ENCODE results near the gene LOXHD1.

The LOXHD1 gene

DNA sequence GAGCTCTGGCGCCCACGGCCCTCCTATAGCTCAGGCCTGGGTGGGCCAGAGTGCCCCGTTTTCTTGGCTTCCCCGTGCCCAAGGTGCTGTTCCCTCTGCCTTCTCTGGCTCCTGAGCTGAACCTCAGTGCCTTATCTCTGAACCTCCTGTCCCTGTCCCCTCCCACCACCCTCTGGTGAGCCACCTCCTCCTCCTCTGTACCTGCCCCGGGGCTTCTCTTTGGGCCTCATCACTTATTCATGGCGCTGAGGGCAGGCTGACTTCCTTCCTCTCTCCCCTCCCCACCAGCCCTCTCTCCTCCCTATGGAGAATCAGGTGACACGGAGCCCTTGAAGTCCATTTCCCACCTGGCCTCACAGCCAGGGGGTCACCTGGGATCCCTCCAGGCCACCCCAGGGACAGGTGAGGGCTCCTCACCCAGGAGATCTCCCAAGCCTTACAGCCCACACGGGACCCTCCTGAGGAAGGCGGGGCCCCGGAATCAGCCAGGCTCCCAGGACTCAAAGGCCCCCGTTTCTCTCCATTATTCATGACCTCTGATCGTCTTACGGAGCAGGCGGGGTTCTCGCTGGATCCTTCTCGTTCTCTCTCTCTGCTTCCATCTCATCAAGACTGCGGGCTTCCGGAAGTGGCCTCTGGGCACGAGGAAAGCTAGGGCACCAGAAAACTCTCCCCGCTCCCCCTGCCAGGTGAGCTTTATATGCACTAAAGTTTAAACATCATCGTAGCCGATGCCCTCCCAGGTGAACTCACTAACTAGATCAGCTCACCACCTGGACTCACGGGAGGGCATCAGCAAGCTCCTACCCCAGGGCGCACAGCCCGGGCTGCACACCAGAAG is at the start of gene LOXHD1:
TSS of gene LOXHD1 (minus strand) at position 106 of the 841 bp plus-strand sequence. CDS start 187 bp downstream, outside the sequence.
- DNase-seq (ENCODE audit: low read depth), result no peak
- no peak within 1 kb of the TSS for H3K4me3 ChIP-seq (ENCODE audit: low read length)
- no peak for TF ChIP-seq CTCF (conservative IDR thresholded peaks at IDR 0.05; ENCODE audit: low read length)

DNA sequence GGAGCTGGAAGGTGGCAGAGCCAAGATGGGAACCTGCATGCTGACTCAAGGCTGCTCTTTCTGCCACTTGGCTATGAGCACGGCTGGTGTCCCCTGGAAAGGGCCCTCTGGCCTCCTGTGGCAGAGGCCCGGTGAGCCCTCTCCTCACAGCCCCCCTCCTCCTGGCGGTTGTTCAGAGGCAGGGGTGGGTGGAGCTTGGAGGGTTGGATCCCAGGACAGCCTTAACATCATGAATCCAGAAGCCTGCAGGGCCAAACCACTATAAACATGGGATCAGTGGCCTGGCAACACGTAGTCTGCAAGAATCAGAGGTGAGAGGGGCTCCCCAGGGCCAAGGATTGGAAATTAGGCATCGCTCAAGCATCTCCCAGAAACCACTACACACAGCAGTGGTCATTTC is 48.5 kb upstream of the LOXHD1 start:
- DNase-seq (ENCODE audit: low read depth), result no peak
- H3K4me3 ChIP-seq (ENCODE audit: low read length), result no peak overlapping the region
- no peak for TF ChIP-seq CTCF (conservative IDR thresholded peaks at IDR 0.05; ENCODE audit: low read length)

- no peak for DNase-seq (ENCODE audit: low read depth)
- no peak overlapping the region for H3K4me3 ChIP-seq (ENCODE audit: low read length)
- TF ChIP-seq CTCF (conservative IDR thresholded peaks at IDR 0.05; ENCODE audit: low read length), result no peak
Observed at GRCh38 chr18:46704816-46705215, 47.8 kb upstream of the LOXHD1 start.

DNA sequence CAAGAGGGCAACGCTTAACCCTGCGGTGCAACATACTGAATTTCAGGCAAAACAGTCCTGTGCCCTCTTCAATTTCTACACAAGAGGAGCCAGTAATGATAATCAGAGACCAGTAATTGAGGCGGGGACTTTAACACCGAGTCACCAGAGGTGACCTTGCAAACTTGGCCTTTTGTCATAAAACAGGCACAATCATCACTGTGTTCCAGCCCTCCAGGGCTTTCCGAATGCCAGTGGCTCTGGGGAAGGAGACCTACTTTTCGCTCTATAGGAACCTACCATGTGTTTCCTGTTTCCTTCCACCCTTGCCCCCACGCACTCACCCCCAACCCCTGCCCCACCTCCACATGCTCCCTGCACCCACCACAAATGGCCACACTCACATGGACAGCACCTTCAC is 47.2 kb upstream of the LOXHD1 start:
- DNase-seq (ENCODE audit: low read depth), result no peak
- TF ChIP-seq CTCF (conservative IDR thresholded peaks at IDR 0.05; ENCODE audit: low read length), result no peak
- no peak overlapping the region for H3K4me3 ChIP-seq (ENCODE audit: low read length)

DNA sequence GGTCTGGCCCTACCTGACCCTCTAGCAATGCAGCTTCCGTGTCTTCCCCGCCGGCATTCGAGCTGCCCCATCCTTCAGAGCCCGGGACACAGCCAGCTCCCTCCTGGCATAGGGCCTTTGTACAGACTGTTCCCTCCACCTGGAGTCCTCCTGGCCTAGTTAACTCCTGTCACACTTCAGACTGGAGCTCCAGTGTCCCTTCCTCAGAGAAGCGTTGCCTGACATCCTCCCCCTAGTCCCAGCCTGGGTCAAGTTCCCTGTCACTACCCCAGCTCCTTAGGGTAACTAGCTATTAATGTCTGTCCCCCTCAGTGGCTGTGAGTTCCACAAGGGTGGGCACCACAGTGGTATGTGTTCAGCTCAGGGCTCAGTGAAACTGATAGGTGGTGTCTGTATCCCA is 45.5 kb upstream of the LOXHD1 start:
- no peak overlapping the region for H3K4me3 ChIP-seq (ENCODE audit: low read length)
- DNase-seq (ENCODE audit: low read depth), result no peak
- no peak for TF ChIP-seq CTCF (conservative IDR thresholded peaks at IDR 0.05; ENCODE audit: low read length)

- no peak for DNase-seq (ENCODE audit: low read depth)
- no peak for TF ChIP-seq CTCF (conservative IDR thresholded peaks at IDR 0.05; ENCODE audit: low read length)
- H3K4me3 ChIP-seq (ENCODE audit: low read length), result no peak overlapping the region
Observed at GRCh38 chr18:46700066-46700824, 43.2 kb upstream of the LOXHD1 start.

Measured in AG10803 (cell line).